Ovary (tissue), 1 donor: Measurements from ENCODE around the gene THSD4.

Experiments used
- EP300 ChIP-seq: sonication (generic); formaldehyde crosslinking; IDR thresholded peaks from one replicate; pipeline ENCODE4 v1.6.1; 2017; ENCODE audit warnings: antibody characterized with exemption
- POLR2A ChIP-seq: fragments of 450-650 bp; IDR thresholded peaks from one replicate; pipeline ENCODE4 v1.6.1; 2017; ENCODE audit warnings: antibody characterized with exemption, mild to moderate bottlenecking, moderate library complexity

DNA sequence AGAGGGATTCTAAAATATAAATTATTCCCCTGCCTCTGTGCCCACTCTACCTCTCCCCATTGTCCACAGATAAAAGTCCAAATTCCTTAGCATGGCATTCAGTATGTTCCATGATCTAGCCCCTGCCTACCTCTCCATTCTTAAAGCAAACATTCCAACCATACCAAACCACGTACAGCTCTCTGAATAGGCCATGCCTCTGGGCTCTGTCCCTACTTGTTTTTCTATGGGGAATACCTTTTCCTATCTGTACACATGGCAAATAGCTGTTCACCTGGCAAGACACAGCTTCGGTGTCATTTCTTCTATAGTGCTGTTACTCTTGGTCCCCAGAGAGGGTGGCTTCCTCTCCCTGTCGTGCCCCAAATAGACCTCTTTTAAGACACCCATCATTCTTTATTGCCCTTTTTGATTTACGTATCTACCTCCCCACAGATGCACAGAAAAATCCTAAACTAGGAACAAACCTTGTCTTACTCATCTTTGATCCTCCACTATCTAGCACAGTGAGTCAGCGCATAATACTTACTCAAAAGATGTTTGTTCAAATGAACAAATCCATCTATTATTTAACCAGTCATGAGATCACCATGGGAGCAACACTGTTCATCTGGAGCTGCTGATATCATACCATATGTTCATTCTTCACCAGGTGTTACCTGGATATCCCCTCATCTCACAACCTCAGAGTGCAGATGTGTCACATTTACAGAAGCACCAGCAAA lies 329.8 kb downstream of the THSD4 start:
- TF ChIP-seq EP300: no peak
- TF ChIP-seq POLR2A: no peak
